Ovary (tissue), 3 donors: Measurements from ENCODE around the gene SUGT1.

Experiments
- POLR2A ChIP-seq: fragments of 450-650 bp; IDR thresholded peaks from one replicate; pipeline ENCODE4 v1.6.1; 2017; ENCODE audit warnings: antibody characterized with exemption, mild to moderate bottlenecking, moderate library complexity
- TF ChIP-seq, protein P1 (sequence below), 3 donors: fragments of 450-650 bp in 2 of 3; fragments of 200-600 bp in 1 of 3; IDR thresholded peaks; one replicate each; pipeline versions ENCODE4 v1.5.1 to v1.8.0; 2016 to 2022; ENCODE audit warnings: antibody characterized with exemption in 3 of 3, mild to moderate bottlenecking in 1 of 3
- donor health status: DM: no; HTN: no; CAD: no.

DNA sequence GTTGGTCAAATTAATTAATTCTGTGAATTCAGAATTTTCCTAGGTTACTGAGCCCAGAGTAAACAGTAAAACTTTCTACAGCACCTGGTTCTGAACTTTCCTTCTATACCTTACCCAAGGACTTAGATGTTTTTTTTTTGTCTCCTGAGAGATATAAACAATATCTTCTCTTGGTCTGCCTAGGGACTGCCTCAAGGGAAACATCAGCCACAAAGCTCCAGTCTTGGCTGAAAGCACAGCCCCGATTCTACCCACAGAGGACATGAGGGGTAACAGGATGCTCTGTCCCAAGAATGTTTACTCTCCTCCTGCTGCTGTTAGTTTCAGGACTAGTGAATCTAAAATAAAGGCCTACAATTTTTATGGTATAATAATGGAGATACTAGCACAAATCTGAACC, 72.7 kb downstream of the SUGT1 start:
- TF ChIP-seq, protein P1, sequence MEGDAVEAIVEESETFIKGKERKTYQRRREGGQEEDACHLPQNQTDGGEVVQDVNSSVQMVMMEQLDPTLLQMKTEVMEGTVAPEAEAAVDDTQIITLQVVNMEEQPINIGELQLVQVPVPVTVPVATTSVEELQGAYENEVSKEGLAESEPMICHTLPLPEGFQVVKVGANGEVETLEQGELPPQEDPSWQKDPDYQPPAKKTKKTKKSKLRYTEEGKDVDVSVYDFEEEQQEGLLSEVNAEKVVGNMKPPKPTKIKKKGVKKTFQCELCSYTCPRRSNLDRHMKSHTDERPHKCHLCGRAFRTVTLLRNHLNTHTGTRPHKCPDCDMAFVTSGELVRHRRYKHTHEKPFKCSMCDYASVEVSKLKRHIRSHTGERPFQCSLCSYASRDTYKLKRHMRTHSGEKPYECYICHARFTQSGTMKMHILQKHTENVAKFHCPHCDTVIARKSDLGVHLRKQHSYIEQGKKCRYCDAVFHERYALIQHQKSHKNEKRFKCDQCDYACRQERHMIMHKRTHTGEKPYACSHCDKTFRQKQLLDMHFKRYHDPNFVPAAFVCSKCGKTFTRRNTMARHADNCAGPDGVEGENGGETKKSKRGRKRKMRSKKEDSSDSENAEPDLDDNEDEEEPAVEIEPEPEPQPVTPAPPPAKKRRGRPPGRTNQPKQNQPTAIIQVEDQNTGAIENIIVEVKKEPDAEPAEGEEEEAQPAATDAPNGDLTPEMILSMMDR (IDR thresholded peaks at IDR 0.05) = no peak
- no peak for TF ChIP-seq POLR2A
